Left renal pelvis (tissue), 4 donors: Measurements from ENCODE around the gene AJM1. TPM values are rescaled to one million over a fixed set of nuclear protein-coding genes. Genes with fewer than 3 reads are reported as not detected.

Source experiments
- DNase-seq, 4 donors: peaks; one replicate each; pipeline ENCODE4 v3.0.0-alpha.2; 2013; ENCODE audit warnings: low read depth in 4 of 4, low spot score in 3 of 4
- polyA plus RNA-seq, 4 donors: library from polyadenylated mRNA; unstranded; fragments of 120-200 nt; gene quantifications; one replicate each; pipeline ENCODE4 v1.2.1, GENCODE V29; 2013; ENCODE audit not compliant: insufficient read length in 4 of 4

The AJM1 gene
- polyA plus RNA-seq, 4 donors, result 0.46 to 1.7 (median 0.97) TPM

DNA sequence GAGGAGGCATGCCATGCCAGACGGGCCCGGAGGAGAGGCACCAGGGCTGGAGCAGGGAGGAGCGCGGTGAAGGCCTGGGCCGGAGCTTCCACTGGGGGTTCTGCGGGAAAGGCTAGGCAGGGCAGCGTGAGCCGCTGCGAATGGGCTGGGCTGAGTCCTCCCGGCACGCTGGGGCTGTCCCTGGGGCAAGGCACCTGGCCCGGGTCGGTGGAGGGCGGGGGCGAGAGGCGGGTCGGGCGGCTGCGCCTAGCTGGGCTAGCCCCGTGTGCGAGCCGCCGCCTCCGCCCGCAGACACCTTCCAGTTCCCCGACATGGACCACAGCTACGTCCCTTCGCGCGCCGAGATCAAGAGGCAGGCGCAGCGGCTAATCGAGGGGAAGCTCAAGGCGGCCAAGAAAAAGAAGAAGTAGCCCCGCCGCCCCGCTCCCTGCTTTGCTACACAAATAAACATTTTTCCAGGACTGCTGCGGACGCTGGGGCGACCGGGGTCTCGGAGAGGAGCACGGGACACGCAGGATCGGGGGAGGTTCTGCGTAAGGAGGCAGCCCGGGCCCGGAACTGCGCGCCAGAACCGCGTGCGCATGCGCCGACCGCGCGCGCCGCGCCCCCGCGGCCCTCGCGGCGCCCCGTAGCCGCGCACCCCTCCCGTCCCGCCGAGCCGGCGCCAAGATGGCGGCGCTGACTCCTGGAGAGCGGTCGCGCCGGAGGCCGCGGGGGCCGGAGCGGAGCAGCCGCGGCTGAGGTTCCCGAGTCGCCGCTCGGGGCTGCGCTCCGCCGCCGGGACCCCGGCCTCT is 34.8 kb upstream of the AJM1 start, which contains the start of gene RABL6:
TSS of gene RABL6 (plus strand) at position 668 of the 794 bp plus-strand sequence. CDS start 249 bp downstream, outside the sequence.
- peak in 1 of 4 donors; percentile 50 for DNase-seq

DNA sequence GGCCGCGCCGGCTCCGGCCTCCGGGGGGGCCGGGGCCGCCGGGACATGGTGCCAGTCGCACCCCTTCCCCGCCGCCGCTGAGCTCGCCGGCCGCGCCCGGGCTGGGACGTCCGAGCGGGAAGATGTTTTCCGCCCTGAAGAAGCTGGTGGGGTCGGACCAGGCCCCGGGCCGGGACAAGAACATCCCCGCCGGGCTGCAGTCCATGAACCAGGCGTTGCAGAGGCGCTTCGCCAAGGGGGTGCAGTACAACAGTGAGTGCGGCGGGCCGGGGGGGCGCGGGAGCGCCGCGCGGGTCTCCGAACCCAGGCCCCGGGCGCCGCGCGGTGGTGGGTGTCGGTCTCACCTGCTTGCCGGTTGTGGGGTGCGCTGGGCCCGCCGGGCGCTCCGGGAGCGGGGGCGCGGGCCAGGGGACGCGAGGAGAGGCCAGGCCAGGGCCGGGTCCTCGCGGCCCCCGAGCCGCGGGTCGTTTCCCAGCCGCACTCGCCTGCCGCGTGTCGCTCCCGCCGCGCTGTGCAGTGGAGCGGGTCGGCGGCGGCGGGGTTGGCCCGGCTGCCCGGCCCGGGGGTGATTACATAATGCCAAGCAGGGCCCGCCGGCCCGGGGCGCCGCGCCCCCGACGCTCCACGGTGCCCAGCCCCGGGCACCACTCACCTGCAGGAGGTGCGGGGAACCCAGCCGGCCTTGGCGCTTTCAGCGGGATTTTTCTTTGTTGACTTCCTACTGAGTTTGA is 34.0 kb upstream of the AJM1 start:
- DNase-seq, result no peak

GRCh38 chr9:136808806-136809158 is 33.5 kb upstream of the AJM1 start:
- no peak for DNase-seq

DNA sequence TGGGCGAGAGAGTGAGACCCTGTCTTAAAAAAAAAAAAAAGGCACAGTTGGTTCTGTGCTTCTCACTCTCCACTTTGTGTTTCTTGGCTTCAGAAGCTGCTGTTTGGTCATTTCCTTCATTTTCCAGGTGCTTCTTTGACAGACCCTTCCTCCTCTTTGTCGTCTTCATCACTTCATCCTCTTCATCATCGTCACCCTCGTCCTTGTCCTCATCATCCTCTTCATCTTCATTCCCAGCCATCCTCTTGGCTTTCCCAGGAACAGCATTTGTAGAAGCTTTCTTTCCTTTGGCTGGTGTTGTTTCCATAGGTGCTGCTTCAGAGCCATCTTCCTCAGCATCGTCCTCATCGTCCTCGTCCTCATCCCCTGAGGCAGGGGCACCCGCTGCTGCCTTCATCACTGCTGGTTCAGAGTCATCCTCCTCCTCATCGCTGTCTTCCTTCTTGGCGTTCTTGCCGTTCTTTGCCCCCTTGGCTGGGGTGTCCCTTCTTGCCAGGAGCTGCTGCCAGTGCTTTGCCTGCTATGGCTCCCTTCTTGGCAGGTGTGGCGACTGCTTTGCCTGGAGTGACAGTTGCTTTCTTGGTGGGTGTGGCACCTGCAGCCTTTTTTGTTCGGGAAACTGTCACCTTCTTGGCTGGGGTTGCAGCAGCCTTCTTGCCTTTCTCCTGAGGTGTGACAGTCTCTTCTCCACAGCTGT is 27.4 kb upstream of the AJM1 start:
- DNase-seq, result no peak

DNA sequence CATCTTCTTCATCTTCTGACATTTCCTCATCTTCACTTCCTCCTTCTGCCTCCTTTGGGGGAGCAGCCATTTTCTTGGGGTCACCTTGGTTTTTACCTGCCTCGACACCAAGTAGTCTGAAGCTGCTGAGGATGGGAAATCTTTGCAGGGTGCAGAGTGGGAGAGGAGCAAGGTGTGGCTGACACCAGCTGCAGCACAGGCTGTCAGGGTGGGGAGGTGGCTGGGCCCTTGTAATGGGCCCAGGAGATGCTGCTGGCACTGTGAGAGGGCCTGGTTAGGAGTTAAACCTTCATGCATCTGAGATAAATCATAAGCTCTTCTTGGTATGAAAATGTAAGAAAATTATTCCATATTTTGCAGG is 26.9 kb upstream of the AJM1 start:
- DNase-seq, result no peak

DNA sequence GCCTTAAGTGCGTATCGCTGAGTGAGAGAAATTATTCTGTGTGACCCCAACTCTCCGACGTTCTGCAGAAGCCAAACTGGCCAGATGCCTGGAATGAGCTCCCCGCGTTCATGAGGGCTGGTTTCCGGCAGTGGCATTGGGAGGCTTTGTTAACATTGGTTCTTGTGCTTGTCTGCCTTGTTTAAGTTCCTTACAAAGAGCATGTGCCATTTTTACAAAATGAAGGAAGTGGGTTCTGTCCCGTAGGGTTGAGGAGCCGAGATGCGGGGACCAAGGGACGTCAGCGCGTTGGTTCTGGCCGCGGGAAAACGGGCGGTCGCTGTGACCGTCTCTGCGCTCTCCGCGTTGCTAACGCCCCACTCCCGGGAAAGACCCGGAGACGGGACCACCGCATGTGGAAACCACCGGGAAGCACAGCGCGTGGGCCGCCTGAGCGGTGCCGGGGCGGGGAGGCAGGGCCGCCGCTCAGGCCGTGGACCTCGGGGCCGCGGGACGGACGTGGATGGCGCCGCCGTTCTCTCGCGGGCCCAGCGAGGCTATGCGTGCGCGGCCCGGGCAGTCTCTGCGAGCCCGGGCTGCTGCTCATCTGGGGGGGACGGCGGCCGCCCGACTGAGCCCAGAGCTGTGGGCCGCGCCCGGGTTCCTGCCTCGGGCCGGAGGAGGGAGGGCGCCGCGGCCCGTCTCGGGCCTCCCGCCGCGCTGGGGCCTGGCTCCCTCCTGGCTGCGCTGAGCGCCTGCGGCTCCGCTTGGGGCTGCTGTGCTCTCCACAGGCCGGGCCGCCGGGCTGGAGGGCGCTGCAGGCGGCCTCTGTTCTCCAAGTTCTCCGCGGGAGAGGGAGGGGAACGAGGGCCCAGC is 21.1 kb upstream of the AJM1 start:
- no peak for DNase-seq

DNA sequence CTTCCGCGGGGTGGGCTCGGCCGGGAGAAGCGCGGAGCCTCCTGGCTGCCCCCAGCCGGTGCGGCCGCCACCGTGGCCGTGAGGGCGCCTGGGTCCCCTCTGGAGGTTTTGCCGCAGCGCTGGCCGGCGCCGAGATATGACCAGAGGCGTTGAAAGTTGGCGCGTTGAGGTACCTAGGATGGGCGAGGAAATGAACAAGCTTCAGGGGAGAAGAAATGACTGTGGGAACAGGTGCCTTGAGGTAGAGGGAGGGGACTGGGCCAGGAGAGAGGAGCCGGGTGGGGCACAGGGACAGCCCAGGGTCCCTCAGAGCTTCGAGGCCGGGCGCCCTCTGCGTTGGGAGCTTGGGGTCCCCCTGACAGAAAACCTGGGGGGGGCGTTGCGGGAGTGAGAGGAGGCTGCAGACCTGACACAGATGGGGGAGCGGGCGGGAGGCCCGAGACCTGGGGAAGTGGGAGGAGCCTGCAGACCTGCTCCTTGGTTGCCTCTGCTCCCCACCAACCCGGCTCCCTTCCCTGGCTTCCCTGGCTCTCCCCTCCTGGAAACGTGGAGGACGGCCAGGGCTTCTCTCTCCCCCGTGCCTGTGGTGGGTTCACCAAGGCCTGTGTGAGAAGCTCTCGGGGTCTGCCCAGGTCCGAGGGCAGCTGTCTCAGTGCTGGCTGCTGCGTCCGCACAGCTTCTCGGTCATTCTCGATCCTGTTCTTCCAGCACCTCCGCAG is 20.3 kb upstream of the AJM1 start:
- DNase-seq, result no peak

DNA sequence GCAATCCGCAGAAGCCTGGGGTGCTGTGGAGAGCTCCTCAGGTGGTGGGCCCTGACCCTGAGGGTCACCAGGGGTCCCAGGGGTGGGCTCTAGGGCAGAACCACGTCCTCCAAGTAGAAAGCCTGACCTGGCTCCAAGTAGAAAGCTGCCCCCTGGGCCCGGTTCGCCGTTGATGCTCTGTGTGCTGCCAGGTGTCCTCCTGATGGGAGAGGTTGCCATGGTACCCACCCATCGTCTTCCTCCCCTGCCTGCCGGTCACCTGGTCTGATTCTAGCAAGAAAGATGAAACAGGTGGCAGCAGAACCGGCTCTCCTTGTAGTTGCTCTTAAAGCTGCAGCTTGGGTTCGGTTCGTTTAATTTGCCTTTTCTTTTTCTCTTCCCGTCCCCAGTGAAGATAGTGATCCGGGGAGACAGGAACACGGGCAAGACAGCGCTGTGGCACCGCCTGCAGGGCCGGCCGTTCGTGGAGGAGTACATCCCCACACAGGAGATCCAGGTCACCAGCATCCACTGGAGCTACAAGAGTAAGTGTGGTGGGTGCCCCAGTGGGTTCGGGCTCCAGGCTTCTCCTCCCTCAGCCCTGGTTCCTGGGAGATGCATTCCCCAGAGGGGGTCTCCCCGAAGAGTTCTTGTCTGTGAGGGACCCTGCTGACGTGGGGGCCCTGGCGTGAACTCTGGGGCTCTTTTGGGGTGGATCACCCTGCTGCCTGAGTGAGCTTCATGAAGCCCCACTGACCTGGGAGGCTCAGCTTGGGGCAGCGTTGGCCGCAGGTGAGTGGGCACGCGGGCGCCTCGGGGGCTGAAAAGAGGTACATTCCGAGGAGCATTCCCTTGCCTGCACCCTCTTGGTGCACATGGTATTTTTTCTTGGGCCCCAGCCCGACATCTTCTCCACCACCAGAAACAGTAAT is 18.9 kb upstream of the AJM1 start:
- DNase-seq, result no peak

DNA sequence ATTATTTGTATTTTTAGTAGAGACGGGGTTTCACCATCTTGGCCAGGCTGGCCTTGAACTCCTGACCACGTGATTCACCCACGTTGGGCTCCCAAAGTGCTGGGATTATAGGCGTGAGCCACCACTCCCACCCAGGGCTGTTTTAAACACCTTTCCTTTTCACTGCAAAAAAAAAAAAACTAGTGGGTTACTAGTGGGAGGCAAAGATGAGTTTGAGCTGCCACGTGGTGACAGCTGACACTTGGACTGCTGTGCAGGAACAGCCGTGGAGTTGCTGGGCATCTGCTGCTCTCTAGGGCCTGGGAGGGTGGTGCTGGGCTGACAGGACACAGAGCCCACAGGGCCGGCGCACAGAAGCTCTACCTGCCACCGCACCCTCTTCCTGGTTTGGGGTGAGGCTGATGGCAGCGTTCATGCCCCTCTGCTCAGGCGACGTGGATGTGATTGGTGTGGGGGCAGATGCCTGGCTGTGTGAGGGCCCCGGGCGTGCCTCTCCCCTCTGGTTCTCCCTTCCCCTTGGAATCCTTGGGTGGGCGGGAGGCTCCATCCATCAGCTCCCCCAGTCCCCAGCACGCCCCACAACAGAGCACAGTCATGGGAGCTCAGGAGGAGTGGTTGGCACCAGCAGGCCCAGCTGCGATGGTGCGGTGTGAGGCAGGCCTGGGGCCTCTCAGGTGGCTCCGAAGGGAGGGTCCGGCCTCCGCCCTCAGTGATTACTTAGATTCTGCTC is 17.6 kb upstream of the AJM1 start:
- no peak for DNase-seq

DNA sequence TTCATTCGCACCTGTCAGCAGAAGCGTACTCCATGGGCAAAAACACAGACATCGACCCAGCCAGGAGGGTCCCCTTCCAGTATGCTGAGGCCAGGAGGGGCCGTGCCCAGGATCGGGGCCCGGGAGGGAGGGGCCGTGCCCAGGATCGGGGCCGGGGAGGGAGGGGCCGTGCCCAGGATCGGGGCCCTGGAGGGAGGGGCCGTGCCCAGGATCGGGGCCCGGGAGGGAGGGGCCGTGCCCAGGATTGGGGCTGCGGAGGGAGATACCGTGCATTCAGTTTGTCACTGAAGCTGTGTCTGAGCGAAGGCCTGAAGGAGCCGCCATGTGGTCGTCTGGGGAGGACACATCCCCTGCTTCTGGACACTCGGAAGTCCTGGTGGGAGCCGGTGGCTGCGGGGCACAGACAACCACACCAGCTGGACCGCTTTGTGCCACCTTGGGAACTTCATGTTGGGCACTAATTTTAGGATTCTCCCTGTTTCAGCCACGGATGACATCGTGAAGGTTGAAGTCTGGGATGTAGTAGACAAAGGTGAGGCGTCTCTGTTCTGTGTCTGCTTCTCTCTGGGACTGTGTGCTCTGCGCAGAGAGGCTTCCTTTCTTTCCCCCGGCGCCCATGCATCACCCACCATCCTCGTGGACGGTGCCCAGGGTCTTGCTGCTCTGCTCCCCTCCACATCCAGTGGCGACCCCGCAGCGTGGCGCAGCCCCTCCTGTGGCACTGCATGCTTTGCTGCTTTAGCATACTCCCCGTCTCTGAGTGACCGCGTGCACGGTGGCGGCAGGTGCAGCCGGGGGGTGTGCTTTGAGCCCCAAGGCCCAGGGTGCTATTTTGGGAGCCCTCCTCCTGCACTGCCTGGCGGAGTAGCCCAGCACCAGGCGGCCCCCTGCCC is 16.7 kb upstream of the AJM1 start:
- no peak for DNase-seq

DNA sequence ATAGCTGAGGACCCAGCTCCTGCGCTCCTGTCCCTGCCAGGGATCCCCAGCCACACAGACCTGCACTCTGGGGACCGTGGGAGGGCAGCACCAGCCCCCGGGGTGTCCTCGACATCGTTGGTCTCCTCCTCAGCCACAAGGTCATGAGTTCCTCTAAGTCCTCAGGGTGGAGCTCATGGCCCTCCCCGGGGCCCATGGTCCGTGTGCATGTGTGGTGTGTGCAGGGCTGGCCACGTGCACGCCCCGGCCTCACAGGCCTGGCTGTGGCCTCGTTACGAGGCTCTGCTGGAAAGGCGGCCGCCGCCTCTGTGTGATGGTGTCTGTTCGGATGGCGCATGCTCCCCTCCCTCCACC is 16.1 kb upstream of the AJM1 start:
- DNase-seq, result no peak

- DNase-seq, result no peak
Measured at GRCh38 chr9:136826703-136827582, 15.3 kb upstream of the AJM1 start.

DNA sequence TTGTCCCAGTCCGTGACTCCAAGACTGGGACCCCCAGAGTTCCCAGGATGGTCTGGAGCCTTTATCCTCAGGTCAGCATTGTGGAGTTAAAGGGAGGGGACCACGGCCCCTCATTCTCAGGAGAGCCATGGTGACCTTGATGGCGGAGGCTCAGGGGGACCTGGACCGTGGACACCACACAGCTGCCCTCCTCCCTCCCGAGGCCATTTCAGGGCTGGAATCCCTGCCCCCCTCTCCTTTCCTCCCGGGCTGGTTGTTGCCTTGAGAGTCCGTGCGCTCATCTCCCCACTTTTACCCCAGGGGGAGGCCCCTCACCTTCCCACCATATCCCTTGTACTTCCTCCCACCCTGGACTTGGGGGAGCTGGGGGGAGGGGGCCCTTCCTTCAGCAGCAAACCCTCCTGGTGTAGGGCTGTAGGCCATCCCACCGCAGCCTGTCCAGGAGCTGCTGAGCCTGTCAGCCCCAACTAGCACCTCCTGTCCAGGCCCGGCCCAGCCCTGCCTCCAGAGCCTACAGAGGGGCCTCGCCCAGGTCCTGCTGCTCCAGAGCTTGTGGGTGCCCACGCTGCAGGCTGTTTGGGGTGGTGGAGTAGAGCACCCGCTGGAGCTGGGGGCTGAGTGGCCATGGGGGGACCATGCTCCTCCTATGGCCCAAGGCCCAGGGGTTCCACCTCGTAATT is 14.3 kb upstream of the AJM1 start:
- DNase-seq, result no peak

DNA sequence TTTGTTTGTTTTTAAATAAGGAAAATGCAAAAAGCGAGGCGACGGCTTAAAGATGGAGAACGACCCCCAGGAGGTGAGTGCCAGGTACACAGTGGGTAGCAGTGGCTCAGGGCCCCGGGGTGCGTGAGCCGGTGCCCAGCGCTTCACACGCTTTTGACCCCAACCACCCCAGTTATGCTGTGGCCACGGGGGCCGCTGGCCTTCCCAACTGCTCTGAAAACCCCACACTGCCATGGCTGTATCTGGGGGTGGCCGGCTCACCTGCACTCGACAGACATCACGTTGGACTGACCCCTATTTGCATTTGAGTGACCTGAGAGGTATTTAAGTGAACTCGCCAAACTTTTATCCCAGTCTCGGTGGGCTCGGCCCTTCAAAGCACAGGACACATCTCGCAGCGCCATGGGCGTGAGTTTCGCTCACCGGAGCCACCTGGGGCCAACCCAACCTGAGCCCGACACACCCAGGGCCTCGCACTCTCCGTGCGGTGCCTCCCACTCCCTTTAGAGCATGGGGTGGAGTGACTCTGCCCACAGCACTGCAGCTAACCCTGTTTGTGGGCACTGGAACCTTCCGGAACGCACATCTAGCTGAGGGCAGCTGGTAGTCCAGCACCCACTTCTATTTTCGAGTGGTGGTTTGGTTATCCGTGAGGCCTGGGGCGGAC is 13.7 kb upstream of the AJM1 start:
- no peak for DNase-seq

DNA sequence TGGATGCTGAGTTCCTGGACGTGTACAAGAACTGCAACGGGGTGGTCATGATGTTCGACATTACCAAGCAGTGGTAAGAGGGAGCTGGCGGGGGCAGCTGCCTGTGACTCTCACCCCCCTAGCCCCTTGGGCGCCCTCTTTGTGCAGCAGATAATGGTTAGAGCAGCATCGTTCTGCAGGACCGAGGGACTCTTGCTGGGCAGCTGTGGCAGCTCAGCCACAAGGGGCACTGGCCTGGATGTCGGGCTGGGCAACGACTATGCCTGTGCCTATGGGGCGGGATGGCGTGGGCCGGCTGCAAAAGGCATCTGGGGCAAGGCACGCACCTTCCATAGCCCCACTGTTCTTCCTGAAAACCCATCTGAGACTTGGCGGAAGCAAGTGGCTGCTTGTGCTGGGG is 12.9 kb upstream of the AJM1 start:
- DNase-seq, result no peak
